HEK293 (cell line): Measurements from ENCODE around the gene JAKMIP1.
A peak's percentile ranks its signal among the peaks of the same experiment; 100 is the strongest.

Experiments used
- CTCF ChIA-PET: fragments of 350-600 bp; formaldehyde crosslinking; extraction: SDS; loops from one replicate; lab custom pipeline; 2021; ENCODE audit warnings: antibody characterized with exemption; lab: Yijun Ruan, JAX
- POLR2A ChIA-PET: fragments of 300-600 bp; formaldehyde crosslinking; extraction: SDS; loops from one replicate; lab custom pipeline; 2020; ENCODE audit warnings: antibody characterized with exemption, inconsistent platforms; lab: Yijun Ruan, JAX
- H3K27ac ChIP-seq: fragments of 200-500 bp; sonication (Bioruptor generic); 2 replicates; pipeline ENCODE4 v1.5.1; 2014; ENCODE audit warnings: low read depth, low read length, control low read depth, inconsistent platforms; ENCODE audit errors: extremely low read depth
- H3K36me3 ChIP-seq, 2 experiments: fragments of 200-500 bp in 1 of 2; sonication (Bioruptor generic) in 1 of 2; 1 replicate in 1 of 2; 2 replicates in 1 of 2; pipeline ENCODE4 v1.5.1; 2014 to 2017; ENCODE audit warnings: inconsistent platforms in 2 of 2, low read length in 2 of 2; ENCODE audit not compliant: control insufficient read depth in 2 of 2, insufficient read depth in 1 of 2
- H3K4me1 ChIP-seq: fragments of 200-500 bp; sonication (Bioruptor generic); 2 replicates; pipeline ENCODE4 v1.5.1; 2014; ENCODE audit warnings: mild to moderate bottlenecking, low read length, inconsistent platforms; ENCODE audit not compliant: control insufficient read depth, insufficient read depth
- H3K4me3 ChIP-seq: 2 replicates; pipeline ENCODE4 v1.5.1; 2011; ENCODE audit warnings: low read depth, mild to moderate bottlenecking, control low read depth, low read length, moderate library complexity
- H3K9me3 ChIP-seq: fragments of 200-500 bp; sonication (Bioruptor generic); 2 replicates; pipeline ENCODE4 v1.5.1; 2014; ENCODE audit warnings: low read depth, low read length, inconsistent platforms; ENCODE audit not compliant: control insufficient read depth, insufficient read depth
- BCL11A ChIP-seq: fragments of 450-650 bp; formaldehyde crosslinking; IDR thresholded peaks from 2 replicates; pipeline ENCODE4 v1.5.1; 2016; ENCODE audit warnings: low read depth, missing biosample characterization, missing genetic modification characterization
- GLIS1 ChIP-seq: fragments of 450-650 bp; formaldehyde crosslinking; IDR thresholded peaks from 2 replicates; pipeline ENCODE4 v1.5.1; 2016; ENCODE audit warnings: missing biosample characterization, missing genetic modification characterization
- HOXD13 ChIP-seq: sonication (generic); formaldehyde crosslinking; IDR thresholded peaks from 2 replicates; pipeline ENCODE4 v1.8.0; 2022; ENCODE audit warnings: missing genetic modification reagents, borderline replicate concordance
- KLF16 ChIP-seq: fragments of 450-650 bp; formaldehyde crosslinking; IDR thresholded peaks from 2 replicates; pipeline ENCODE4 v1.5.1; 2017; ENCODE audit warnings: missing biosample characterization, missing genetic modification characterization
- OSR2 ChIP-seq: fragments of 450-650 bp; formaldehyde crosslinking; IDR thresholded peaks from 2 replicates; pipeline ENCODE4 v1.5.1; 2016; ENCODE audit warnings: missing biosample characterization, missing genetic modification characterization
- ZBTB17 ChIP-seq: fragments of 450-650 bp; formaldehyde crosslinking; IDR thresholded peaks from 2 replicates; pipeline ENCODE4 v1.5.1; 2016; ENCODE audit warnings: missing biosample characterization, missing genetic modification characterization
- ZIC2 ChIP-seq: fragments of 450-650 bp; formaldehyde crosslinking; IDR thresholded peaks from 2 replicates; pipeline ENCODE4 v1.5.1; 2016; ENCODE audit warnings: missing biosample characterization, missing genetic modification characterization
- ZNF175 ChIP-seq: fragments of 450-650 bp; formaldehyde crosslinking; IDR thresholded peaks from 2 replicates; pipeline ENCODE4 v1.5.1; 2016; ENCODE audit warnings: missing biosample characterization, missing genetic modification characterization
- ZNF2 ChIP-seq: fragments of 450-650 bp; formaldehyde crosslinking; IDR thresholded peaks from 2 replicates; pipeline ENCODE4 v1.5.1; 2016; ENCODE audit warnings: missing biosample characterization, missing genetic modification characterization
- ZNF366 ChIP-seq: fragments of 450-650 bp; formaldehyde crosslinking; conservative IDR thresholded peaks from 2 replicates; pipeline ENCODE4 v1.5.1; 2016; ENCODE audit warnings: missing biosample characterization, missing genetic modification characterization
- ZNF548 ChIP-seq: fragments of 450-650 bp; formaldehyde crosslinking; IDR thresholded peaks from 2 replicates; pipeline ENCODE4 v1.5.1; 2016; ENCODE audit warnings: missing biosample characterization, missing genetic modification characterization
- ZNF561 ChIP-seq: fragments of 450-650 bp; IDR thresholded peaks from 2 replicates; pipeline ENCODE4 v1.5.1; 2018; ENCODE audit warnings: missing biosample characterization, missing genetic modification characterization, borderline replicate concordance
- ZNF596 ChIP-seq: fragments of 450-650 bp; IDR thresholded peaks from 2 replicates; pipeline ENCODE4 v1.5.0; 2018; ENCODE audit warnings: missing biosample characterization, mild to moderate bottlenecking, missing genetic modification characterization, moderate library complexity
- ZXDB ChIP-seq: fragments of 450-650 bp; formaldehyde crosslinking; IDR thresholded peaks from 2 replicates; pipeline ENCODE4 v1.5.1; 2016; ENCODE audit warnings: missing biosample characterization, missing genetic modification characterization
- TF ChIP-seq, protein P1 (sequence below): fragments of 450-650 bp; formaldehyde crosslinking; IDR thresholded peaks from 2 replicates; pipeline ENCODE4 v1.5.1; 2016; ENCODE audit warnings: missing biosample characterization, missing genetic modification characterization
- TF ChIP-seq, protein P2 (sequence below): fragments of 450-650 bp; formaldehyde crosslinking; IDR thresholded peaks from 2 replicates; pipeline ENCODE4 v1.5.1; 2016; ENCODE audit warnings: missing biosample characterization, missing genetic modification characterization
- TF ChIP-seq, protein P3 (sequence below): fragments of 450-650 bp; formaldehyde crosslinking; IDR thresholded peaks from 2 replicates; pipeline ENCODE4 v1.5.1; 2016; ENCODE audit warnings: missing biosample characterization, missing genetic modification characterization
- TF ChIP-seq, protein P4 (sequence below): fragments of 450-650 bp; formaldehyde crosslinking; IDR thresholded peaks from 2 replicates; pipeline ENCODE4 v1.5.1; 2016; ENCODE audit warnings: missing biosample characterization, missing genetic modification characterization
- TF ChIP-seq, protein P5 (sequence below): fragments of 450-650 bp; IDR thresholded peaks from 2 replicates; pipeline ENCODE4 v1.5.1; 2018; ENCODE audit warnings: missing biosample characterization, mild to moderate bottlenecking, missing genetic modification characterization
- TF ChIP-seq, protein P6 (sequence below): fragments of 450-650 bp; formaldehyde crosslinking; IDR thresholded peaks from 2 replicates; pipeline ENCODE4 v1.5.1; 2016; ENCODE audit warnings: missing biosample characterization, missing genetic modification characterization
- TF ChIP-seq, protein P7 (sequence below): fragments of 450-650 bp; formaldehyde crosslinking; optimal IDR thresholded peaks from 2 replicates; pipeline ENCODE3; 2016; ENCODE audit warnings: missing biosample characterization, mild to moderate bottlenecking, missing genetic modification characterization
- TF ChIP-seq, protein P8 (sequence below): fragments of 450-650 bp; formaldehyde crosslinking; IDR thresholded peaks from 2 replicates; pipeline ENCODE4 v1.5.1; 2016; ENCODE audit warnings: missing biosample characterization, missing genetic modification characterization, borderline replicate concordance

JAKMIP1 gene

DNA sequence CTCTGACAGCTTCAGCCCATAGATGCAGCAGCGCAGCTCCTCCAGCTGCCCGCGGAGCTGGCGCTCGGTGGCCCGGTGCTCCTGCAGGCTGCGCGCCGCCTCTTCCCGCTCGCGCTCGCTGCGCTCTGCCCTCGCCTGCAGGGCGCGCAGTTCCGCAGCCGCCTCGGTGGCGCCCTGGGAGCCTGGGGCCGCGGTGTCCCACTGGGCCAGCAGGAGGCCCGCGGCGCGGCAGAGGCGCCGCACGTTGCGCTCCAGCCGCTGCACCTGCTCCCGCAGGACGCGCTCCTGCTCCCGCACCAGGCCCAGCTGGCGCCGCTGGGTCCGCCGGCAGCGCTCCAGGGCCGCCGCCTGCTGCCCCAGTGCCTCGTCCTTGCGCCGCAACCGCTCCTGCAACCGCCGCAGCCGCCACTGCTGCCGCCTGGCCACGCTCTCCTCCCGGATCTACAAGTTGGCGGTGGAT lies 192.2 kb downstream of the JAKMIP1 start:
- ChIA-PET CTCF (interaction anchor here (0.6 kb wide), 2 partner anchors 75 to 209 kb away, joined by 3 to 7 read pairs; no protein-coding TSS in a partner anchor), POLR2A (no interaction called here)
- Histone ChIP-seq H3K27ac (no peak overlapping the region), H3K9me3 (no peaks in the 10 kb centered on the region), H3K4me1 (no peaks in the 10 kb centered on the region), H3K4me3 (no peak overlapping the region), H3K36me3 (no peaks in the 10 kb centered on the region)
- no peak for TF ChIP-seq OSR2
- TF ChIP-seq ZNF2 (tag by site-specific recombination), result no peak
- TF ChIP-seq, protein P1, sequence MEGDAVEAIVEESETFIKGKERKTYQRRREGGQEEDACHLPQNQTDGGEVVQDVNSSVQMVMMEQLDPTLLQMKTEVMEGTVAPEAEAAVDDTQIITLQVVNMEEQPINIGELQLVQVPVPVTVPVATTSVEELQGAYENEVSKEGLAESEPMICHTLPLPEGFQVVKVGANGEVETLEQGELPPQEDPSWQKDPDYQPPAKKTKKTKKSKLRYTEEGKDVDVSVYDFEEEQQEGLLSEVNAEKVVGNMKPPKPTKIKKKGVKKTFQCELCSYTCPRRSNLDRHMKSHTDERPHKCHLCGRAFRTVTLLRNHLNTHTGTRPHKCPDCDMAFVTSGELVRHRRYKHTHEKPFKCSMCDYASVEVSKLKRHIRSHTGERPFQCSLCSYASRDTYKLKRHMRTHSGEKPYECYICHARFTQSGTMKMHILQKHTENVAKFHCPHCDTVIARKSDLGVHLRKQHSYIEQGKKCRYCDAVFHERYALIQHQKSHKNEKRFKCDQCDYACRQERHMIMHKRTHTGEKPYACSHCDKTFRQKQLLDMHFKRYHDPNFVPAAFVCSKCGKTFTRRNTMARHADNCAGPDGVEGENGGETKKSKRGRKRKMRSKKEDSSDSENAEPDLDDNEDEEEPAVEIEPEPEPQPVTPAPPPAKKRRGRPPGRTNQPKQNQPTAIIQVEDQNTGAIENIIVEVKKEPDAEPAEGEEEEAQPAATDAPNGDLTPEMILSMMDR (tag by site-specific recombination), result peak; percentile 11; the same call in 1 of the 2 replicates
- TF ChIP-seq, protein P2, sequence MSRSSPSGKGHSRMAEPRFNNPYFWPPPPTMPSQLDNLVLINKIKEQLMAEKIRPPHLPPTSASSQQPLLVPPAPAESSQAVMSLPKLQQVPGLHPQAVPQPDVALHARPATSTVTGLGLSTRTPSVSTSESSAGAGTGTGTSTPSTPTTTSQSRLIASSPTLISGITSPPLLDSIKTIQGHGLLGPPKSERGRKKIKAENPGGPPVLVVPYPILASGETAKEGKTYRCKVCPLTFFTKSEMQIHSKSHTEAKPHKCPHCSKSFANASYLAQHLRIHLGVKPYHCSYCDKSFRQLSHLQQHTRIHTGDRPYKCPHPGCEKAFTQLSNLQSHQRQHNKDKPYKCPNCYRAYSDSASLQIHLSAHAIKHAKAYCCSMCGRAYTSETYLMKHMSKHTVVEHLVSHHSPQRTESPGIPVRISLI, result no peak
- no peak for TF ChIP-seq ZXDB (tag by site-specific recombination)
- TF ChIP-seq HOXD13, result no peak
- TF ChIP-seq, protein P3, sequence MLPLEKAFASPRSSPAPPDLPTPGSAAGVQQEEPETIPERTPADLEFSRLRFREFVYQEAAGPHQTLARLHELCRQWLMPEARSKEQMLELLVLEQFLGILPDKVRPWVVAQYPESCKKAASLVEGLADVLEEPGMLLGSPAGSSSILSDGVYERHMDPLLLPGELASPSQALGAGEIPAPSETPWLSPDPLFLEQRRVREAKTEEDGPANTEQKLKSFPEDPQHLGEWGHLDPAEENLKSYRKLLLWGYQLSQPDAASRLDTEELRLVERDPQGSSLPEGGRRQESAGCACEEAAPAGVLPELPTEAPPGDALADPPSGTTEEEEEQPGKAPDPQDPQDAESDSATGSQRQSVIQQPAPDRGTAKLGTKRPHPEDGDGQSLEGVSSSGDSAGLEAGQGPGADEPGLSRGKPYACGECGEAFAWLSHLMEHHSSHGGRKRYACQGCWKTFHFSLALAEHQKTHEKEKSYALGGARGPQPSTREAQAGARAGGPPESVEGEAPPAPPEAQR (tag by site-specific recombination), result no peak
- TF ChIP-seq, protein P4, sequence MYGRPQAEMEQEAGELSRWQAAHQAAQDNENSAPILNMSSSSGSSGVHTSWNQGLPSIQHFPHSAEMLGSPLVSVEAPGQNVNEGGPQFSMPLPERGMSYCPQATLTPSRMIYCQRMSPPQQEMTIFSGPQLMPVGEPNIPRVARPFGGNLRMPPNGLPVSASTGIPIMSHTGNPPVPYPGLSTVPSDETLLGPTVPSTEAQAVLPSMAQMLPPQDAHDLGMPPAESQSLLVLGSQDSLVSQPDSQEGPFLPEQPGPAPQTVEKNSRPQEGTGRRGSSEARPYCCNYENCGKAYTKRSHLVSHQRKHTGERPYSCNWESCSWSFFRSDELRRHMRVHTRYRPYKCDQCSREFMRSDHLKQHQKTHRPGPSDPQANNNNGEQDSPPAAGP, result no peak
- TF ChIP-seq ZNF366 (tag by site-specific recombination), result no peak
- peak; percentile 71 for TF ChIP-seq ZBTB17 (tag by site-specific recombination)
- no peak for TF ChIP-seq ZNF596 (tag by site-specific recombination)
- TF ChIP-seq ZNF548, result no peak
- no peak for TF ChIP-seq KLF16 (tag by site-specific recombination)
- TF ChIP-seq, protein P5, sequence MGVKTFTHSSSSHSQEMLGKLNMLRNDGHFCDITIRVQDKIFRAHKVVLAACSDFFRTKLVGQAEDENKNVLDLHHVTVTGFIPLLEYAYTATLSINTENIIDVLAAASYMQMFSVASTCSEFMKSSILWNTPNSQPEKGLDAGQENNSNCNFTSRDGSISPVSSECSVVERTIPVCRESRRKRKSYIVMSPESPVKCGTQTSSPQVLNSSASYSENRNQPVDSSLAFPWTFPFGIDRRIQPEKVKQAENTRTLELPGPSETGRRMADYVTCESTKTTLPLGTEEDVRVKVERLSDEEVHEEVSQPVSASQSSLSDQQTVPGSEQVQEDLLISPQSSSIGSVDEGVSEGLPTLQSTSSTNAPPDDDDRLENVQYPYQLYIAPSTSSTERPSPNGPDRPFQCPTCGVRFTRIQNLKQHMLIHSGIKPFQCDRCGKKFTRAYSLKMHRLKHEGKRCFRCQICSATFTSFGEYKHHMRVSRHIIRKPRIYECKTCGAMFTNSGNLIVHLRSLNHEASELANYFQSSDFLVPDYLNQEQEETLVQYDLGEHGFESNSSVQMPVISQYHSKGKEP, result 0 out of 2 replicates have a peak, but pooled peaks have one; percentile 17
- TF ChIP-seq ZNF561 (tag by site-specific recombination), result 0 out of 2 replicates have a peak, but pooled peaks have one; percentile 28
- TF ChIP-seq BCL11A (tag by site-specific recombination), result no peak
- no peak for TF ChIP-seq GLIS1 (tag by site-specific recombination)
- TF ChIP-seq ZIC2 (tag by site-specific recombination), result peak; percentile 43; the same call in 1 of the 2 replicates
- TF ChIP-seq, protein P6, sequence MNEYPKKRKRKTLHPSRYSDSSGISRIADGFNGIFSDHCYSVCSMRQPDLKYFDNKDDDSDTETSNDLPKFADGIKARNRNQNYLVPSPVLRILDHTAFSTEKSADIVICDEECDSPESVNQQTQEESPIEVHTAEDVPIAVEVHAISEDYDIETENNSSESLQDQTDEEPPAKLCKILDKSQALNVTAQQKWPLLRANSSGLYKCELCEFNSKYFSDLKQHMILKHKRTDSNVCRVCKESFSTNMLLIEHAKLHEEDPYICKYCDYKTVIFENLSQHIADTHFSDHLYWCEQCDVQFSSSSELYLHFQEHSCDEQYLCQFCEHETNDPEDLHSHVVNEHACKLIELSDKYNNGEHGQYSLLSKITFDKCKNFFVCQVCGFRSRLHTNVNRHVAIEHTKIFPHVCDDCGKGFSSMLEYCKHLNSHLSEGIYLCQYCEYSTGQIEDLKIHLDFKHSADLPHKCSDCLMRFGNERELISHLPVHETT, result no peak
- TF ChIP-seq, protein P7, sequence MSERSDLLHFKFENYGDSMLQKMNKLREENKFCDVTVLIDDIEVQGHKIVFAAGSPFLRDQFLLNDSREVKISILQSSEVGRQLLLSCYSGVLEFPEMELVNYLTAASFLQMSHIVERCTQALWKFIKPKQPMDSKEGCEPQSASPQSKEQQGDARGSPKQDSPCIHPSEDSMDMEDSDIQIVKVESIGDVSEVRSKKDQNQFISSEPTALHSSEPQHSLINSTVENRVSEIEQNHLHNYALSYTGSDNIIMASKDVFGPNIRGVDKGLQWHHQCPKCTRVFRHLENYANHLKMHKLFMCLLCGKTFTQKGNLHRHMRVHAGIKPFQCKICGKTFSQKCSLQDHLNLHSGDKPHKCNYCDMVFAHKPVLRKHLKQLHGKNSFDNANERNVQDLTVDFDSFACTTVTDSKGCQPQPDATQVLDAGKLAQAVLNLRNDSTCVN (tag by site-specific recombination), result peak; percentile 41
- TF ChIP-seq, protein P8, sequence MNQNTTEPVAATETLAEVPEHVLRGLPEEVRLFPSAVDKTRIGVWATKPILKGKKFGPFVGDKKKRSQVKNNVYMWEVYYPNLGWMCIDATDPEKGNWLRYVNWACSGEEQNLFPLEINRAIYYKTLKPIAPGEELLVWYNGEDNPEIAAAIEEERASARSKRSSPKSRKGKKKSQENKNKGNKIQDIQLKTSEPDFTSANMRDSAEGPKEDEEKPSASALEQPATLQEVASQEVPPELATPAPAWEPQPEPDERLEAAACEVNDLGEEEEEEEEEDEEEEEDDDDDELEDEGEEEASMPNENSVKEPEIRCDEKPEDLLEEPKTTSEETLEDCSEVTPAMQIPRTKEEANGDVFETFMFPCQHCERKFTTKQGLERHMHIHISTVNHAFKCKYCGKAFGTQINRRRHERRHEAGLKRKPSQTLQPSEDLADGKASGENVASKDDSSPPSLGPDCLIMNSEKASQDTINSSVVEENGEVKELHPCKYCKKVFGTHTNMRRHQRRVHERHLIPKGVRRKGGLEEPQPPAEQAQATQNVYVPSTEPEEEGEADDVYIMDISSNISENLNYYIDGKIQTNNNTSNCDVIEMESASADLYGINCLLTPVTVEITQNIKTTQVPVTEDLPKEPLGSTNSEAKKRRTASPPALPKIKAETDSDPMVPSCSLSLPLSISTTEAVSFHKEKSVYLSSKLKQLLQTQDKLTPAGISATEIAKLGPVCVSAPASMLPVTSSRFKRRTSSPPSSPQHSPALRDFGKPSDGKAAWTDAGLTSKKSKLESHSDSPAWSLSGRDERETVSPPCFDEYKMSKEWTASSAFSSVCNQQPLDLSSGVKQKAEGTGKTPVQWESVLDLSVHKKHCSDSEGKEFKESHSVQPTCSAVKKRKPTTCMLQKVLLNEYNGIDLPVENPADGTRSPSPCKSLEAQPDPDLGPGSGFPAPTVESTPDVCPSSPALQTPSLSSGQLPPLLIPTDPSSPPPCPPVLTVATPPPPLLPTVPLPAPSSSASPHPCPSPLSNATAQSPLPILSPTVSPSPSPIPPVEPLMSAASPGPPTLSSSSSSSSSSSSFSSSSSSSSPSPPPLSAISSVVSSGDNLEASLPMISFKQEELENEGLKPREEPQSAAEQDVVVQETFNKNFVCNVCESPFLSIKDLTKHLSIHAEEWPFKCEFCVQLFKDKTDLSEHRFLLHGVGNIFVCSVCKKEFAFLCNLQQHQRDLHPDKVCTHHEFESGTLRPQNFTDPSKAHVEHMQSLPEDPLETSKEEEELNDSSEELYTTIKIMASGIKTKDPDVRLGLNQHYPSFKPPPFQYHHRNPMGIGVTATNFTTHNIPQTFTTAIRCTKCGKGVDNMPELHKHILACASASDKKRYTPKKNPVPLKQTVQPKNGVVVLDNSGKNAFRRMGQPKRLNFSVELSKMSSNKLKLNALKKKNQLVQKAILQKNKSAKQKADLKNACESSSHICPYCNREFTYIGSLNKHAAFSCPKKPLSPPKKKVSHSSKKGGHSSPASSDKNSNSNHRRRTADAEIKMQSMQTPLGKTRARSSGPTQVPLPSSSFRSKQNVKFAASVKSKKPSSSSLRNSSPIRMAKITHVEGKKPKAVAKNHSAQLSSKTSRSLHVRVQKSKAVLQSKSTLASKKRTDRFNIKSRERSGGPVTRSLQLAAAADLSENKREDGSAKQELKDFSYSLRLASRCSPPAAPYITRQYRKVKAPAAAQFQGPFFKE, result no peak
- TF ChIP-seq ZNF175 (tag by site-specific recombination), result no peak
